A673 (cell line): ENCODE data around the gene CCDC178. TPM values are rescaled to one million over a fixed set of nuclear protein-coding genes. Genes with fewer than 3 reads are reported as not detected.

Source experiments
- BruUV-seq: library from RNA; stranded (reverse); fragments of 400-500 nt; replicated peaks from 2 replicates; lab custom pipeline; 2021; lab: Mats Ljungman, UMichigan
- CTCF ChIA-PET: fragments of 300-600 bp; sonication (Branson Sonifier 250); formaldehyde crosslinking; loops from one replicate; lab custom pipeline; 2022; ENCODE audit warnings: antibody characterized with exemption; lab: Charles Lee
- POLR2A ChIA-PET: fragments of 300-600 bp; sonication (Branson Sonifier 250); formaldehyde crosslinking; loops from one replicate; lab custom pipeline; 2022; ENCODE audit warnings: antibody characterized with exemption; ENCODE audit not compliant: low non-redundant PET; lab: Charles Lee
- DNase-seq: peaks from one replicate; pipeline ENCODE4 v3.0.0-alpha.2; 2015; ENCODE audit warnings: low spot score
- H3K27ac ChIP-seq: fragments of 200-600 bp; sonication (generic); 2 replicates; pipeline ENCODE4 v1.5.1; 2016; ENCODE audit warnings: mixed run types, low read depth, mild to moderate bottlenecking, mixed read lengths, antibody characterized with exemption, low read length; ENCODE audit not compliant: poor library complexity, severe bottlenecking
- H3K27me3 ChIP-seq: fragments of 200-600 bp; sonication (generic); replicated peaks from 2 replicates; pipeline ENCODE4 v1.6.1; 2017; ENCODE audit warnings: mixed run types, low read depth, mild to moderate bottlenecking, mixed read lengths, antibody characterized with exemption, low read length; ENCODE audit not compliant: insufficient read depth, poor library complexity
- H3K36me3 ChIP-seq: fragments of 200-600 bp; sonication (generic); 2 replicates; pipeline ENCODE4 v1.6.1; 2016; ENCODE audit warnings: mixed run types, mild to moderate bottlenecking, mixed read lengths, antibody characterized with exemption, low read length; ENCODE audit not compliant: insufficient read depth, poor library complexity, severe bottlenecking
- H3K4me1 ChIP-seq: fragments of 200-600 bp; sonication (generic); 2 replicates; pipeline ENCODE4 v1.6.1; 2017; ENCODE audit warnings: mixed run types, mild to moderate bottlenecking, mixed read lengths, antibody characterized with exemption, low read length; ENCODE audit not compliant: insufficient read depth, poor library complexity, severe bottlenecking
- H3K4me3 ChIP-seq: fragments of 200-600 bp; sonication (generic); 2 replicates; pipeline ENCODE4 v1.5.1; 2016; ENCODE audit warnings: low read depth, mixed run types, mild to moderate bottlenecking, mixed read lengths, low read length; ENCODE audit not compliant: poor library complexity, severe bottlenecking
- H3K9me3 ChIP-seq: fragments of 200-600 bp; sonication (generic); 2 replicates; pipeline ENCODE4 v1.6.1; 2016; ENCODE audit warnings: mixed run types, low read depth, mild to moderate bottlenecking, mixed read lengths, antibody characterized with exemption, low read length; ENCODE audit not compliant: poor library complexity, severe bottlenecking
- EZH2 ChIP-seq: fragments of 200-600 bp; sonication (generic); IDR thresholded peaks from 2 replicates; pipeline ENCODE4 v1.6.1; 2017; ENCODE audit warnings: borderline replicate concordance, low read depth, mild to moderate bottlenecking, mixed read lengths, antibody characterized with exemption, low read length; ENCODE audit not compliant: poor library complexity, severe bottlenecking
- intact Hi-C: fragments of 100-400 bp; cut with micrococcal nuclease; formaldehyde crosslinking; loops from one replicate; pipeline ENCODE4 v1.10.0; 2022; ENCODE audit not compliant: unreplicated experiment
- total RNA-seq: library from RNA; stranded (reverse); gene quantifications from 2 replicates; pipeline ENCODE4 v1.2.3, GENCODE V29; 2021
- TF ChIP-seq, protein P1 (sequence below): fragments of 300-800, 200-600 bp; sonication (generic); conservative IDR thresholded peaks from 2 replicates; pipeline ENCODE4 v1.5.1; 2017; ENCODE audit warnings: low read depth, mild to moderate bottlenecking, antibody characterized with exemption, low read length, moderate library complexity, mixed read lengths

CCDC178 gene
- total RNA-seq, 1 experiment from 2014 or later, result not detected

GRCh38 chr18:32910694-32911296, 529.7 kb downstream of the CCDC178 start:
- TF ChIP-seq EZH2, result no peak
- TF ChIP-seq, protein P1, sequence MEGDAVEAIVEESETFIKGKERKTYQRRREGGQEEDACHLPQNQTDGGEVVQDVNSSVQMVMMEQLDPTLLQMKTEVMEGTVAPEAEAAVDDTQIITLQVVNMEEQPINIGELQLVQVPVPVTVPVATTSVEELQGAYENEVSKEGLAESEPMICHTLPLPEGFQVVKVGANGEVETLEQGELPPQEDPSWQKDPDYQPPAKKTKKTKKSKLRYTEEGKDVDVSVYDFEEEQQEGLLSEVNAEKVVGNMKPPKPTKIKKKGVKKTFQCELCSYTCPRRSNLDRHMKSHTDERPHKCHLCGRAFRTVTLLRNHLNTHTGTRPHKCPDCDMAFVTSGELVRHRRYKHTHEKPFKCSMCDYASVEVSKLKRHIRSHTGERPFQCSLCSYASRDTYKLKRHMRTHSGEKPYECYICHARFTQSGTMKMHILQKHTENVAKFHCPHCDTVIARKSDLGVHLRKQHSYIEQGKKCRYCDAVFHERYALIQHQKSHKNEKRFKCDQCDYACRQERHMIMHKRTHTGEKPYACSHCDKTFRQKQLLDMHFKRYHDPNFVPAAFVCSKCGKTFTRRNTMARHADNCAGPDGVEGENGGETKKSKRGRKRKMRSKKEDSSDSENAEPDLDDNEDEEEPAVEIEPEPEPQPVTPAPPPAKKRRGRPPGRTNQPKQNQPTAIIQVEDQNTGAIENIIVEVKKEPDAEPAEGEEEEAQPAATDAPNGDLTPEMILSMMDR, result no peak
- no peak overlapping the region for H3K4me3 ChIP-seq
- CTCF ChIA-PET, result no interaction called here

GRCh38 chr18:32909798-32910561, 530.5 kb downstream of the CCDC178 start:
- Histone ChIP-seq H3K36me3 (no peaks in the 10 kb centered on the region), H3K4me1 (no peaks in the 10 kb centered on the region), H3K9me3 (no peaks in the 10 kb centered on the region), H3K27ac (no peak overlapping the region), H3K27me3 (no peaks in the 10 kb centered on the region), H3K4me3 (no peak overlapping the region)
- CTCF ChIA-PET, result no interaction called here
- BruUV-seq, result no TSS peak
- no peak for DNase-seq
- TF ChIP-seq, protein P1, result no peak
- POLR2A ChIA-PET, result interaction anchor here (0.6 kb wide), 1 partner anchor 29 kb away, joined by 3 read pairs; no protein-coding TSS in a partner anchor
- intact Hi-C loops, result loop anchor here (10.0 kb wide), 1 partner anchor 335 kb away; no protein-coding TSS in a partner anchor

More at GRCh38 chr18:32910694-32911296, 529.7 kb downstream of the CCDC178 start:
- BruUV-seq, result no TSS peak
- H3K9me3 ChIP-seq, result no peaks in the 10 kb centered on the region
- POLR2A ChIA-PET, result no interaction called here
- intact Hi-C loops, result loop anchor here (10.0 kb wide), 1 partner anchor 336 kb away; no protein-coding TSS in a partner anchor
- no peaks in the 10 kb centered on the region for H3K27me3 ChIP-seq
- H3K27ac ChIP-seq, result no peak overlapping the region
- no peaks in the 10 kb centered on the region for H3K4me1 ChIP-seq
- H3K36me3 ChIP-seq, result no peaks in the 10 kb centered on the region
- no peak for DNase-seq

DNA sequence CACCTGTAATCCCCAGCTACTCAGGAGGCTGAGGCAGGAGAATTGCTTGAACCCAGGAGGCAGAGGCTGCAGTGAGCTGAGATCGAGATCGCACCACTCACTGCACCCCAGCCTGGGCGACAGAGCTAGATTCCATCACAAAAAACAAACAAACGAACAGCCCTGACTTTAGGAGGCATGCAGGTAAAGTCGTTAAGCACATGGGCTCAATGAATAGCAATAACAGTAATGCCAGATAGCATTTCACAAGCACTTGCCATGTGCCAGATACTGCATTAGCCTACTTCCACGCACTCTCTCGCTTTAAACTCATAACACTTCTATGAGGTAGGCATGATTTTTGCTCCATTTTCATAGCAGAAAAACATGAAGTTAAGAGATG, 532.1 kb downstream of the CCDC178 start:
- POLR2A ChIA-PET, result no interaction called here
- DNase-seq, result no peak
- Histone ChIP-seq H3K36me3 (no peaks in the 10 kb centered on the region), H3K27me3 (no peaks in the 10 kb centered on the region), H3K4me1 (no peaks in the 10 kb centered on the region), H3K27ac (no peak overlapping the region), H3K4me3 (no peak overlapping the region), H3K9me3 (no peaks in the 10 kb centered on the region)
- CTCF ChIA-PET, result no interaction called here
- BruUV-seq, result no TSS peak
- intact Hi-C loops, result no loop called here
- TF ChIP-seq, protein P1, result no peak
